ENCODE data around the gene NTN5.

Gene NTN5

GRCh38 chr19:48617146-48617937 lies 55.5 kb downstream of the NTN5 start:
- H3K27ac ChIP-seq = peak overlapping the region; percentile 83
- no peak for TF ChIP-seq ZFX (IDR thresholded peaks at IDR 0.05; ENCODE audit: borderline replicate concordance)
- TF ChIP-seq CTCF (IDR thresholded peaks at IDR 0.05) = no peak

GRCh38 chr19:48616491-48617056 lies 56.2 kb downstream of the NTN5 start:
- TF ChIP-seq ZFX (IDR thresholded peaks at IDR 0.05; ENCODE audit: borderline replicate concordance) (no peak), CTCF (IDR thresholded peaks at IDR 0.05) (no peak)
- H3K27ac ChIP-seq = peak overlapping the region; percentile 83

- TF ChIP-seq CTCF (IDR thresholded peaks at IDR 0.05) = no peak
- TF ChIP-seq ZFX (IDR thresholded peaks at IDR 0.05; ENCODE audit: borderline replicate concordance) = no peak
- peak overlapping the region; percentile 57 for H3K27ac ChIP-seq
Observed at GRCh38 chr19:48616041-48616436, 56.8 kb downstream of the NTN5 start.

GRCh38 chr19:48615231-48616040 lies 57.4 kb downstream of the NTN5 start:
- peak overlapping the region; percentile 57 for H3K27ac ChIP-seq
- TF ChIP-seq CTCF (IDR thresholded peaks at IDR 0.05) (no peak), ZFX (IDR thresholded peaks at IDR 0.05; ENCODE audit: borderline replicate concordance) (no peak)

GRCh38 chr19:48614436-48615230 lies 58.2 kb downstream of the NTN5 start, which contains the start of gene FAM83E:
FAM83E (minus strand) TSS chr19:48615076; CDS start chr19:48613372, 1,704 bp downstream.
- no peak for TF ChIP-seq CTCF (IDR thresholded peaks at IDR 0.05)
- no peak for TF ChIP-seq ZFX (IDR thresholded peaks at IDR 0.05; ENCODE audit: borderline replicate concordance)
- peak within 1 kb of the TSS; percentile 57 for H3K27ac ChIP-seq

GRCh38 chr19:48613852-48614435 lies 58.9 kb downstream of the NTN5 start:
- H3K27ac ChIP-seq = peak overlapping the region; percentile 57
- TF ChIP-seq ZFX (IDR thresholded peaks at IDR 0.05; ENCODE audit: borderline replicate concordance) (no peak), CTCF (IDR thresholded peaks at IDR 0.05) (no peak)
